ENCODE data around the gene PALD1. TPM values are rescaled to one million over a fixed set of nuclear protein-coding genes. Genes with fewer than 3 reads are reported as not detected.

PALD1 gene
- total RNA-seq, 1 donor from 2014 or later: 4.1 TPM

DNA sequence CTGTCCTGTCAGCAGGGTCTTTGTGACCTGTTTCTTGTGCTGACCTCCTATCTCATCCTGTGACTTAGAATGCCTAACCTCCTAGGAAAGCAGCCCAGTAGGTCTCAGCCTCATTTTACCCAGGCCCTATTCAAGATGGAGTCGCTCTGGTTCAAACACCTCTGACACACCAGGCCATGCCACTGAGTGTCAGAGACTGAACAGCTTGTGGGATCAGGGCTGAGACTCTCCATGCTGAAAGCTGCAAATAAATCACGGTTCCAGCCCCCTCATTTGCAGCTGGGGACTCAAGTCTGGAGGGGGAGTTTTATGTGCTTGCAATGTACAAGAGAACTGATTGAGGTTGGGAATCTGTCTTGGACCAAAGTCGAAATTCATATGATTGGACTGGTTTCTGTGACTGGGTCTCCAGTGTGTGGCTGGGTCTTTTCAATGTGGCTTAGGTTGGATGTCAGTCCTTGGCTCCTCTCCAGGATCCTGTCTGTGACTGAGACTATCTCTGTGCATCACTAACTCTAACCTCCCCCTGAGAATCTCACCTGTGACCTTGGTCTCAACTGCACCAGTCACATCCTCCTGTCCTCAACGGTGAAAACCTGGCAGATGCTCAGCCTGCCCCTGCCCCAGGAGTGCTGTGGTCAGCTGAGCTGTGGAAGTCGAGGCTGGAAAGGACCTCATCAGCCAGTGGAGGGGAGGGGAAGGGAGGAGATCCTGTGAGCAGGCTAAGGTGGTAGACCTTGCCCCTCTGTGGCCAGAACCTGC lies 112.3 kb downstream of the PALD1 start:
- no peak for TF ChIP-seq CTCF (IDR thresholded peaks at IDR 0.05)
- H3K27ac Mint-ChIP-seq (ENCODE audit: unreplicated experiment): no peak overlapping the region
- no peaks in the 10 kb centered on the region for H3K9me3 Mint-ChIP-seq (ENCODE audit: low read depth)
- H3K4me3 Mint-ChIP-seq (ENCODE audit: unreplicated experiment): no peak overlapping the region
- DNase-seq (ENCODE audit: low spot score): no peak
- peaks cover 26% of the 10 kb centered on the region for H3K27me3 Mint-ChIP-seq (ENCODE audit: low read depth)
- no peaks in the 10 kb centered on the region for H3K36me3 Mint-ChIP-seq (ENCODE audit: low read depth)
- H3K4me1 Mint-ChIP-seq (ENCODE audit: low read depth): peaks cover 5% of the 10 kb centered on the region

DNA sequence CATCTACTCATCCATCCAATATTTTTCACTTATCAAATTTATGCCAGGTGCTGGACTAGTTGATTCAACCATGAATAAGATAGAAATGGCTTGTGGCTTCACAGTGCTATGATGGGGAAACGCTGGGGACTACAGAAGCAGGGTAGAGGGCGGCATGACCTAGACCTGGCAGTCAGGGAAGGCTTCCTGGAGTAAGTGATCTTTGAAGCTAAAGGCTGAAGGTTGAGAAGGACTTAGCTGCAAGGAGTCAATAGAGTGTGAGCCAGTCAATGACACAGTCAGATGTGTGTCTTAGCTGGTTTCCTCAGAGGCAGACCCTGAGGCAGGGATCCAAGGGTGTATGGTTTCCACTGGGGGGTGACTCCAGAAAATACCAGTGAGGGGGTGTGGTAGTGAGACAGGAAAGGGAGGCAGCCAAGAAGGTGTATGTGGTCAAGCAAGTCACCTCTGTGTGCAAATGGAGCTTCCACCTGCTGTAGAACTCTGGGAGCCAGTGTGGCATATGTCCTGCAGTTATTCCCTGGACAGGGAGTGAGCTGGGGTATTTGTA lies 113.7 kb downstream of the PALD1 start:
- Mint-ChIP-seq H3K4me1 (ENCODE audit: low read depth) (peaks cover 3% of the 10 kb centered on the region), H3K27ac (ENCODE audit: unreplicated experiment) (no peak overlapping the region), H3K9me3 (ENCODE audit: low read depth) (no peaks in the 10 kb centered on the region), H3K36me3 (ENCODE audit: low read depth) (no peaks in the 10 kb centered on the region), H3K4me3 (ENCODE audit: unreplicated experiment) (no peak overlapping the region), H3K27me3 (ENCODE audit: low read depth) (peaks cover 24% of the 10 kb centered on the region)
- no peak for TF ChIP-seq CTCF (IDR thresholded peaks at IDR 0.05)
- no peak for DNase-seq (ENCODE audit: low spot score)

GRCh38 chr10:70592746-70593512 lies 114.4 kb downstream of the PALD1 start:
- TF ChIP-seq CTCF (IDR thresholded peaks at IDR 0.05): no peak
- Mint-ChIP-seq H3K9me3 (ENCODE audit: low read depth) (no peaks in the 10 kb centered on the region), H3K4me1 (ENCODE audit: low read depth) (peaks cover 3% of the 10 kb centered on the region), H3K4me3 (ENCODE audit: unreplicated experiment) (no peak overlapping the region), H3K27me3 (ENCODE audit: low read depth) (peaks cover 23% of the 10 kb centered on the region), H3K27ac (ENCODE audit: unreplicated experiment) (no peak overlapping the region), H3K36me3 (ENCODE audit: low read depth) (no peaks in the 10 kb centered on the region)
- DNase-seq (ENCODE audit: low spot score): no peak

GRCh38 chr10:70593513-70593890 lies 114.9 kb downstream of the PALD1 start:
- Mint-ChIP-seq H3K27me3 (ENCODE audit: low read depth) (peaks cover 23% of the 10 kb centered on the region), H3K27ac (ENCODE audit: unreplicated experiment) (no peak overlapping the region), H3K4me1 (ENCODE audit: low read depth) (no peaks in the 10 kb centered on the region), H3K4me3 (ENCODE audit: unreplicated experiment) (no peak overlapping the region), H3K9me3 (ENCODE audit: low read depth) (no peaks in the 10 kb centered on the region), H3K36me3 (ENCODE audit: low read depth) (no peaks in the 10 kb centered on the region)
- no peak for DNase-seq (ENCODE audit: low spot score)
- TF ChIP-seq CTCF (IDR thresholded peaks at IDR 0.05): no peak

DNA sequence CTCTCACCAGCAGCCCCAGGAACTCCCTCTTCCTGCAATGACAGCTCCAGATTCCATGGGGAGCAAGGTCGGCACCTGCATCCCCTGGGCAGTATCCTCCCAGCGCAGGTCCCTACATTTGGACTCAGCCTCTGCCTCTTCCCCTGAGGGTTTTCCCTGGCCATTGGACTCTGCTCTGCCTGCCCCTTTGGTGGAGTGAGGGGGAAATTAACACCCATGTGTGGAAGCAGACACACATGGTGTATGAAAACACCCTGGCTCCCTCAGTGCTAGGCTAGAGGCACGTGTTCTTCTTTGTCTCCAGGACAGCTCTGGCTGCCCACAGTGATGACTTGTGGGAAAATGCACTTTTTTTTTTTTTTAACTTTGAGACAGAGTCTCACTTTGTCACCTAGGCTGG lies 115.6 kb downstream of the PALD1 start:
- TF ChIP-seq CTCF (IDR thresholded peaks at IDR 0.05): no peak
- Mint-ChIP-seq H3K9me3 (ENCODE audit: low read depth) (no peaks in the 10 kb centered on the region), H3K4me1 (ENCODE audit: low read depth) (no peaks in the 10 kb centered on the region), H3K36me3 (ENCODE audit: low read depth) (no peaks in the 10 kb centered on the region), H3K27me3 (ENCODE audit: low read depth) (peaks cover 23% of the 10 kb centered on the region), H3K27ac (ENCODE audit: unreplicated experiment) (no peak overlapping the region), H3K4me3 (ENCODE audit: unreplicated experiment) (no peak overlapping the region)
- DNase-seq (ENCODE audit: low spot score): no peak

All from chondrocyte (in vitro differentiated cells).